ENCODE results near the gene PLD4.
"Not testable (repeated sequence)": the region's sequence is repeated elsewhere in the genome, so short reads cannot be mapped to it uniquely, and the experiment has no call there.

Gene PLD4

GRCh38 chr14:104899781-104900180, 24.9 kb upstream of the PLD4 start:
- TF ChIP-seq CTCF (conservative IDR thresholded peaks at IDR 0.05), result no peak
- H3K27ac ChIP-seq, result no peak overlapping the region

- H3K27ac ChIP-seq, result no peak overlapping the region
- no peak for TF ChIP-seq CTCF (conservative IDR thresholded peaks at IDR 0.05)
Observed at GRCh38 chr14:104900639-104901512, 23.8 kb upstream of the PLD4 start.

DNA sequence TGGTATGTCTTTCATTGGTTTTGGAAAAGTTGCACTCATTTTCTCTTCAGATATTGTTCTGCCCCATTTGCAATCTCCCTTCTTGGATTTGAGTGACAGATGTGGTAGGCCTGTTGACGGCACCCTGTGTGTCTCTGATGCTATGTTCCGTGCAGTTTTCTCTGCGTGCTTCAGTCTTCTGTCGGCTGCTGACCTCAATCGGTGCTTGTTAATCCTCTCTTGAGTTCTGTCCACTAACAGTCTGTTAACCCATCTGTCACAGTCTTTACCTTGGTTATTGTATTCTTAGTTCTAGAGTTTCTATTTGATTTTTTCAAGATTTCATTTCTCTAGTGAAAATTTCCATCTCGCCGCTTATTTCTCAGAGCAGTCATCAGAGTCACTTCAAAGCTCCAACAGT, 20.7 kb upstream of the PLD4 start:
- no peak overlapping the region for H3K27ac ChIP-seq
- no peak for TF ChIP-seq CTCF (conservative IDR thresholded peaks at IDR 0.05)

DNA sequence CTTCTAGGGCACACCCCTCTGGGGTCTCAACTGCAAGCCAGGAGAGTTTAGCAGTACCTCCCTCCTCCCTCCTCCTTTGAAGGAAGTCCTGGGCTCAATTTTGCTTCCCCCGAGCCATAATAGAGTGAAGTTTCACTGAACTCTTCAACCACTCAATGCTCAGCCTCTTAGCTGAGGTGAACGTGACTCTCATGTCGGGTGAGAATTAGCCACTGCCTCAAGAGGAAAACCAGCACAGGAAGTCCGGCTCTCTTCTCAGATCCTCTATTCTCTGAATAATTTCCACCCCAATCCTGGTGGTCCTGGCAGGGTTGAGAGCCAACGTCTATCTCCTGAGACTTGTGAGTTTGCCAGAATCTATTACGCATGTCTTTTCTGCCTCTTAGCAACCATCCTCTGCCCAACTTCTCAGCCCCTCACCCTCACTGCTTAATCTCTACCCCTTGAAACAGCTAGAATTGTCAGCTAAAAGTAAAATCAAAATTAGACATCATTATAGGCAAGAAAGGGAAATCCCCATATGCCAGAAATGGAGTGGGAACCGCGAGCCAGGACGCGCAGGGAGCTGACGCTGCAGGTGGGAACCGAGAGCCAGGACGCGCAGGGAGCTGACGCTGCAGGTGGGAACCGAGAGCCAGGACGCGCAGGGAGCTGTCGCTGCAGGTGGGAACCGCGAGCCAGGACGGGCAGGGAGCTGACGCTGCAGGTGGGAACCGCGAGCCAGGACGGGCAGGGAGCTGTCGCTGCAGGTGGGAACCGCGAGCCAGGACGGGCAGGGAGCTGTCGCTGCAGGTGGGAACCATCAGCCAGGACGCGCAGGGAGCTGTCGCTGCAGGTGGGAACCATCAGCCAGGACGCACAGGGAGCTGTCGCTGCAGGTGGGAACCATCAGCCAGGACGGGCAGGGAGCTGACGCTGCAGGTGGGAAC, 19.8 kb upstream of the PLD4 start:
- H3K27ac ChIP-seq, result not testable (repeated sequence)

DNA sequence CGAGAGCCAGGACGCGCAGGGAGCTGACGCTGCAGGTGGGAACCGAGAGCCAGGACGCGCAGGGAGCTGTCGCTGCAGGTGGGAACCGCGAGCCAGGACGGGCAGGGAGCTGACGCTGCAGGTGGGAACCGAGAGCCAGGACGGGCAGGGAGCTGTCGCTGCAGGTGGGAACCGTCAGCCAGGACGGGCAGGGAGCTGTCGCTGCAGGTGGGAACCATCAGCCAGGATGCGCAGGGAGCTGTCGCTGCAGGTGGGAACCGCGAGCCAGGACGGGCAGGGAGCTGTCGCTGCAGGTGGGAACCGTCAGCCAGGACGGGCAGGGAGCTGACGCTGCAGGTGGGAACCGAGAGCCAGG, 19.1 kb upstream of the PLD4 start:
- H3K27ac ChIP-seq, result not testable (repeated sequence)

- H3K27ac ChIP-seq, result no peak overlapping the region
- no peak for TF ChIP-seq CTCF (conservative IDR thresholded peaks at IDR 0.05)
Observed at GRCh38 chr14:104908303-104908702, 16.4 kb upstream of the PLD4 start.

DNA sequence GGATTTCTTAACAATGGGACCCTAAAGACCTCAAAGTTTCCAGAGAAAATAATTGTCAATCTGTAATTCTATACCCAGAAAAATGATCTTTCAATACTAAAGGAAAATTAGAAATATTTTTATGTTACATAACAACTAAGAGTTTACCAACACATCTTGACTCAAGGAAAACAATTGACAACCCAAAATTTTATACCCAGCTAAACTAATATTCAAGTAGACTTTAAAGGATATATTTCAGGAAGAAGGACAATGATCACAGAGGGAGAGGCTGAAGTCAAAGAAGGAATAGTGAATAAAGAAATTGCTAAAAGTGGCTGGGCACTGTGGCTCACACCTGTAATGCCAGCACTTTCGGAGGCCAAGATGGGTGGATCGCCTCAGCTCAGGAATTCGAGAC, 12.6 kb upstream of the PLD4 start:
- no peak for TF ChIP-seq CTCF (conservative IDR thresholded peaks at IDR 0.05)
- H3K27ac ChIP-seq, result no peak overlapping the region

DNA sequence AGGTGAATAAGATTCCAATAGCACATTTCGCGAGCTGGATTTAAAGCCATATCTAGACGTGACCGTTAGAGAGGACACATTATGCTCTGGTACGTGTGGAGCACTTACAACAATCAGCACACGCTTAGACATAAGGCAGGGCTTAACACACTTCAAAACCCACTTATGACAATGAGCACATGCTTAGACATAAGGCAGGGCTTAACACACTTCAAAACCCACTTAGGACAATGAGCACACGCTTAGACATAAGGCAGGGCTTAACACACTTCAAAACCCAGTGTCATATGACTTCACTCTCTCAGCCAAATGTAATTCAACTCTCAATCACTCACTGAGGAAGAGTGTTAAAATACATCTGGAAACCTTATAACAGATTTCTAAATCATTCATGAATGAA, 11.2 kb upstream of the PLD4 start:
- TF ChIP-seq CTCF (conservative IDR thresholded peaks at IDR 0.05), result no peak
- H3K27ac ChIP-seq, result no peak overlapping the region

Measured in VCaP (cell line).